Subcutaneous abdominal adipose tissue (tissue), 5 donors: ENCODE measurements around the gene LAMA2.
A peak's percentile ranks its signal among the peaks of the same experiment; 100 is the strongest.

ENCODE experiments used
- H3K27ac ChIP-seq: one replicate; pipeline ENCODE4 v1.7.0; 2013; ENCODE audit warnings: low read depth, mild to moderate bottlenecking, inconsistent platforms, low read length, moderate library complexity
- H3K27me3 ChIP-seq, 5 donors: one replicate each; pipeline ENCODE4 v1.7.0; 2013; ENCODE audit warnings: low read length in 5 of 5, inconsistent platforms in 1 of 5; ENCODE audit not compliant: control insufficient read depth in 5 of 5, insufficient read depth in 4 of 5
- H3K36me3 ChIP-seq, 5 donors: one replicate each; pipeline ENCODE4 v1.7.0; 2013; ENCODE audit warnings: low read length in 5 of 5; ENCODE audit not compliant: control insufficient read depth in 5 of 5, insufficient read depth in 5 of 5
- H3K4me1 ChIP-seq, 5 donors: one replicate each; pipeline ENCODE4 v1.7.0; 2013; ENCODE audit warnings: low read length in 5 of 5, mild to moderate bottlenecking in 3 of 5, moderate library complexity in 1 of 5; ENCODE audit not compliant: control insufficient read depth in 5 of 5, insufficient read depth in 5 of 5
- H3K4me3 ChIP-seq, 5 donors: one replicate each; pipeline ENCODE4 v1.7.0; 2013; ENCODE audit warnings: low read length in 5 of 5, low read depth in 1 of 5
- H3K9ac ChIP-seq, 5 donors: one replicate each; pipeline ENCODE4 v1.7.0; 2013; ENCODE audit warnings: low read length in 5 of 5, mild to moderate bottlenecking in 4 of 5, moderate library complexity in 3 of 5
- H3K9me3 ChIP-seq, 5 donors: one replicate each; pipeline ENCODE4 v1.7.0; 2013; ENCODE audit warnings: low read length in 5 of 5; ENCODE audit not compliant: control insufficient read depth in 5 of 5
- donor health status: healthy.
- donor health status: healthy.
- donor health status: healthy.
- donor health status: healthy.
- donor health status: healthy.

LAMA2 gene

GRCh38 chr6:128860782-128861181, 22.2 kb upstream of the LAMA2 start:
- H3K4me1 ChIP-seq = no peaks in the 10 kb centered on the region
- no peak overlapping the region for H3K27ac ChIP-seq
- H3K4me3 ChIP-seq = no peak overlapping the region
- H3K9ac ChIP-seq = no peak overlapping the region
- peaks cover 0 to 17% (median 2%) of the 10 kb centered on the region in 5 donors for H3K9me3 ChIP-seq
- no peaks in the 10 kb centered on the region for H3K36me3 ChIP-seq
- H3K27me3 ChIP-seq = no peaks in the 10 kb centered on the region

GRCh38 chr6:128863983-128864382, 19.0 kb upstream of the LAMA2 start:
- no peaks in the 10 kb centered on the region for H3K36me3 ChIP-seq
- no peaks in the 10 kb centered on the region for H3K4me1 ChIP-seq
- no peak overlapping the region for H3K9ac ChIP-seq
- H3K9me3 ChIP-seq = peaks cover 0 to 17% (median 2%) of the 10 kb centered on the region in 5 donors
- H3K27ac ChIP-seq = no peak overlapping the region
- H3K4me3 ChIP-seq = no peak overlapping the region
- no peaks in the 10 kb centered on the region for H3K27me3 ChIP-seq

- Histone ChIP-seq H3K4me1 (no peaks in the 10 kb centered on the region), H3K4me3 (no peak overlapping the region), H3K36me3 (no peaks in the 10 kb centered on the region), H3K9me3 (no peaks in the 10 kb centered on the region), H3K9ac (no peak overlapping the region), H3K27me3 (no peaks in the 10 kb centered on the region), H3K27ac (no peak overlapping the region)
Measured at GRCh38 chr6:128870746-128871145, 12.2 kb upstream of the LAMA2 start.

- H3K27ac ChIP-seq = no peak overlapping the region
- no peaks in the 10 kb centered on the region for H3K9me3 ChIP-seq
- H3K4me3 ChIP-seq = no peak overlapping the region
- no peaks in the 10 kb centered on the region for H3K36me3 ChIP-seq
- no peak overlapping the region for H3K9ac ChIP-seq
- H3K27me3 ChIP-seq = no peaks in the 10 kb centered on the region
- no peaks in the 10 kb centered on the region for H3K4me1 ChIP-seq
Measured at GRCh38 chr6:128874863-128875262, 8.1 kb upstream of the LAMA2 start.

GRCh38 chr6:128882560-128882959, 378 bp upstream of the LAMA2 start:
- Histone ChIP-seq H3K36me3 (no peaks in the 10 kb centered on the region), H3K4me1 (peaks cover 0 to 12% (median 7%) of the 10 kb centered on the region in 5 donors), H3K4me3 (peak overlapping the region; percentile 38 to 92 (median 83)), H3K27me3 (no peaks in the 10 kb centered on the region), H3K27ac (peak overlapping the region; percentile 48), H3K9ac (peak overlapping the region; percentile 6 to 80 (median 35)), H3K9me3 (no peaks in the 10 kb centered on the region)

DNA sequence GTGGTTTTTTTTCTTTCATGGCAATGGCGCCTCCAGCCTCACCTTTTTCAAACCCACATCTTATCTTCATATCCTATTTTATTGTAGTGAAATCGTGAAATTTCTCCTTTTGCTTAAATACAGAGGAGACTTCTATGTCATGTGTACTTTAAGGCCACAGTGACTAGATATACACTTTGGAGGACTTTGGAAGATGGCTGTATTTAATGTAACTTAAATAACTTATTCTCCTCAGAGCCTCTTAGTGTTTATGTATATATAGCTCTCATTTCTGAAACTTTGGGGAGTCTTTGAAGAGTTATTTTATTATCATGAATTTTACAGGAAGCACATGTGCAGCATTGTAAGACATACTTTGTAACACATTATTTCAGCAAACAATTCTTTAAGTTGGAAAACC, 968 bp downstream of the LAMA2 start:
- H3K4me3 ChIP-seq = peak overlapping the region in 4 of 5 donors; percentile 15 to 85 (median 48)
- peaks cover 0 to 12% (median 7%) of the 10 kb centered on the region in 5 donors for H3K4me1 ChIP-seq
- H3K36me3 ChIP-seq = no peaks in the 10 kb centered on the region
- no peaks in the 10 kb centered on the region for H3K9me3 ChIP-seq
- H3K27ac ChIP-seq = no peak overlapping the region
- peak overlapping the region in 2 of 5 donors; percentile 29 to 35 for H3K9ac ChIP-seq
- H3K27me3 ChIP-seq = no peaks in the 10 kb centered on the region

GRCh38 chr6:128885381-128885780, 2.4 kb downstream of the LAMA2 start:
- Histone ChIP-seq H3K9ac (peak overlapping the region in 1 of 5 donors; percentile 32), H3K4me1 (peaks cover 0 to 12% (median 7%) of the 10 kb centered on the region in 5 donors), H3K27ac (no peak overlapping the region), H3K4me3 (peak overlapping the region in 4 of 5 donors; percentile 12 to 40 (median 32)), H3K36me3 (no peaks in the 10 kb centered on the region), H3K9me3 (no peaks in the 10 kb centered on the region), H3K27me3 (no peaks in the 10 kb centered on the region)

DNA sequence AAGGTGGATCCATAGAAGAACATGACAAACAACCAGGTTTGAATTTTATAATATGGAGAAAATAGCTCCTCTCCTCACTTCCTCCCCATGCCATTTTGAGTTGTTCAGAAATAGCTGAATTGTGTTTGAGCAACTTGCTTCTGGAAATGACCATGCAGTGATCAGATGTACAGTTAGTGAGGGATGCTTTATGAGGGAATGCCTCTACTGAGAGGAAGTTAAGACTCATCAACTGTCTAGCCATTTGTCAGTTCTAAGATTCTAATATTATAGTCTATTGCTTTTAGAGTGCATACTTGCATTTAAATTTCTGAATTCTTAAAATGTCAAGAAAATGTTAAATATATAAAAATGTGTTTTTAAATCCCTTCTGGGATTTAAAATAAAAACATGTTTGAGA, 3.8 kb downstream of the LAMA2 start:
- Histone ChIP-seq H3K36me3 (no peaks in the 10 kb centered on the region), H3K9me3 (no peaks in the 10 kb centered on the region), H3K4me1 (peaks cover 0 to 12% (median 7%) of the 10 kb centered on the region in 5 donors), H3K27ac (no peak overlapping the region), H3K4me3 (no peak overlapping the region), H3K9ac (no peak overlapping the region), H3K27me3 (no peaks in the 10 kb centered on the region)

GRCh38 chr6:128888444-128889175, 5.7 kb downstream of the LAMA2 start:
- H3K27ac ChIP-seq = no peak overlapping the region
- H3K4me1 ChIP-seq = no peaks in the 10 kb centered on the region
- H3K9me3 ChIP-seq = no peaks in the 10 kb centered on the region
- H3K9ac ChIP-seq = no peak overlapping the region
- H3K27me3 ChIP-seq = no peaks in the 10 kb centered on the region
- no peaks in the 10 kb centered on the region for H3K36me3 ChIP-seq
- H3K4me3 ChIP-seq = no peak overlapping the region

GRCh38 chr6:128889870-128890269, 6.9 kb downstream of the LAMA2 start:
- Histone ChIP-seq H3K27me3 (no peaks in the 10 kb centered on the region), H3K27ac (no peak overlapping the region), H3K4me1 (no peaks in the 10 kb centered on the region), H3K4me3 (no peak overlapping the region), H3K9ac (no peak overlapping the region), H3K9me3 (no peaks in the 10 kb centered on the region), H3K36me3 (no peaks in the 10 kb centered on the region)
